Activated T-cell treated with anti-CD3 and anti-CD28 coated beads, Interleukin-2, amount 50 U/mL, for 48 hours (primary cell): ENCODE measurements around the gene CKAP2L.

Source experiments
- DNase-seq, 2 experiments: peaks; one replicate each; pipeline ENCODE4 v3.0.0-alpha.2; 2020

The CKAP2L gene

GRCh38 chr2:112705575-112705974, 58.8 kb downstream of the CKAP2L start:
- no peak for DNase-seq

GRCh38 chr2:112703684-112704083, 60.7 kb downstream of the CKAP2L start:
- peak in 1 of 2 experiments; percentile 1 for DNase-seq

DNA sequence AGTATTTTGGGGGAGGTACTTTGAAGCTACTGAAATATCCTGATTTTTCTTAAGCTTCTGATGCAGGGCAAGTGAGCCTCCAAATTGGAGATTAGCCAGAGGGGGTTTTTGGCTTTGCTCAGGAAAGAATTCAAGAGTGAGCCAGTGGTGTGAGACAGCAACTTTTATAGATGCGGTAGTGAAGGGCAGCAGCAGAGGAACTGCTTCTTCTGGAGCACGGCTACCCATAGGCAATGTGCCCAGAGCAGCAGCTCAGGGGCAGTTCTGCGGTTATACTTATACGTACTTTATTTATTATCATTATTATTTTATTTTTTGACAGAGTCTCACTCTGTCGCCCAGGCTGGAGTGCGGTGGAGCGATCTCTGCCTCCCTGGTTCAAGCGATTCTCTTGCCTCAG, 63.4 kb downstream of the CKAP2L start:
- no peak for DNase-seq

- no peak for DNase-seq
These were observed 64.3 kb downstream of the CKAP2L start for GRCh38 chr2:112699984-112700667.

GRCh38 chr2:112698834-112699515, 65.4 kb downstream of the CKAP2L start:
- no peak for DNase-seq

GRCh38 chr2:112694182-112694581, 70.2 kb downstream of the CKAP2L start:
- DNase-seq = no peak

DNA sequence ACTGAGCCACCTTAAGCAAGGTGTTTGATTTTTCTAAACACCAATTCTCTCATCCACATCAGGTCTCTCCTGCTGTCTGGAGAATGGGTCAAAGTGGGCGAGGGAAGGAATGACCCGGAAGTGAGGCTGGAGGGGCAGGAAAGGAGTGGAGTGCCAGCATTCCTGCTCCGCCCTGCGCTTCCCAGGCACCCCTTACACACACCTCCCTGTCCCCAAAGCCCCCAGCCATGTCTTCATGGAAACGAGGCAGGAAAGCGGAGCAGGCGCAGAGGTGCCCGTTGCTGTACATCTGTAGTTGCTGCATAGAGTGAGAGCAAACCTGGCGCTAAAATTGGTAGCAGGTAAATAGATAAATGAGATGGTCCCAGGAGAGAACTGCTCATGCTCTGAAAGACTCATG, 70.8 kb downstream of the CKAP2L start:
- DNase-seq = peak in 1 of 2 experiments; percentile 12

- DNase-seq = peak; percentile 61 to 67
These were observed 71.5 kb downstream of the CKAP2L start for GRCh38 chr2:112692918-112693317.

GRCh38 chr2:112692495-112692911, 71.9 kb downstream of the CKAP2L start:
- DNase-seq = peak; percentile 74 to 77

DNA sequence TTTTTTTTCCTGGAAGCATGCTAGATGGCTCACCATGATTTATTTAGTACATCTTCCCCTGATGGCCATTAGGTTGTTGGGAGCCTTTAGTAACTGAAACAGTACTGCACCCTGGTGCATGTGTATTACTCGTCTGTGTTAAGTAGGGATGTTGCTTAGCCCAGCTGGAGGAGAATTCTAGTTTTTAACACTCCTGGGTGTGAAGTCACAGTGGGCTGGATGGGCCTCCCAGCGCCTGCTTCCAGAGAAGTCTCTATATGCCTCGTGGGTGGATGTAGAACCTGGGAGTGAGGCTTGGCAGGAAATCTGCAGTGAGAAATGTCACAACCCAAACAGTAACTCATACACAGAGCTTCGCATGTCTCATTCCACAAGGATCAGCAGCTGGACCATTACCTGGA, 72.5 kb downstream of the CKAP2L start:
- peak in 1 of 2 experiments; percentile 36 for DNase-seq

GRCh38 chr2:112690853-112691401, 73.5 kb downstream of the CKAP2L start:
- peak; percentile 73 to 75 for DNase-seq

DNA sequence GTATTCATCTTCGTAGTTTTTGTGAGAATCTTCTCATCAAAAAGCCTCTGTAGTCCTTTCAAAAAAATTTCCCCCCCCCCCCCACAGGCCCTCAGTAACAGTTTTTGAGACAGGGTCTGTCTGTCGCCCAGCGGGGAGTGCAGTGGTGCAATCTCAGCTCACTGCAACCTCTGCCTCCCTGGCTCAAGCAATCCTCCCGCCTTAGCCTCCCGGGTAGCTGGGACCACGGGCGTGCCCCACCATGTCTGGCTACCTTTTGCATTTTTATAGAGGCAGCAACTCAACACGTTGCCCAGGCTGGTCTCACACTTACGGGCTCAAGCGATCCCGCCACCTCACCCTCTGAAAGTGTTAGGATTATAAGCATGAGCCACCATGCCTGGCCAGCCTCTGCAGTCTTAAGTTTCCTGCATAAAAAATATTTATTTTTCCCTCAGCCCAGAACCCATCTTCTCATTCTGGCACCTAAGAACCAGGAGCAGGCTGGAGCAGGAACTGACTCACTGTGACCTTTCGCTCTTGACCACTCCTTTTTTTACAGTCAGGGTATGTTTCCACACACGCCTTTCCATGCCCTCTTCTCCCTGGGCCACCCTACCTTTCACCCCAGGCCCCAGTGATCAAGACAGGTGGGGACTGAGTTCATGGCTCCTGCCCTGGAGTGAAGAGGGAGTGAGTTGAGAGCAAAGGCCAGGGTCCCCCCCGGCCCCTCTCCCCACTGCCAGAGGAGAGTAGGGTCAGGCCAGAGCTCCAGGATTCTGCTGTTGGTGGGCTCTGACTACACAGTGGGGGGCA, 76.1 kb downstream of the CKAP2L start:
- no peak for DNase-seq

- no peak for DNase-seq
These were observed 76.9 kb downstream of the CKAP2L start for GRCh38 chr2:112687522-112687921.
